NCI-H748 treated with DMSO at 0.1 percent for 48 hours (cell line): ENCODE results near the gene SLC38A10.

Experiments used
- DNase-seq: peaks from one replicate; lab custom pipeline; 2025; lab: John Stamatoyannopoulos, UW

The SLC38A10 gene

DNA sequence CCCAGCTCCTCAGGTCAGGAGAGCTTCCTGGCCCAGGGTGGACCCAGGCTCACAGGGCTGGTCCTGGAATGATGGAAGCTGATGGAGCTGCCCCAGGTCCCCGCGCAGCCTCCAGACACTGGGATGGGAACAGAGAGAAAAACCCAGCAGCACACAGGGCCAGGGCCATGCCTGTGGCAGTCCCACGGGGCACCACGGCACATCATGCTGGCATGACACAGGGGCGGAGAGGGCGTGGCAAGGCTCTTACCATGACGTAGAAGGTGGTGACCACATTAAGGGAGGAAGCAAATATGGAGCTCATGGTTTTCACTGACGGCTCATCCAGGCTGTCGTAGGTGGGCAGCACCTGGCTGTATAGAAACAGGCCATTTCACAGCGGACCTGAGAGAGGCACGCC, 18.3 kb downstream of the SLC38A10 start:
- no peak for DNase-seq

DNA sequence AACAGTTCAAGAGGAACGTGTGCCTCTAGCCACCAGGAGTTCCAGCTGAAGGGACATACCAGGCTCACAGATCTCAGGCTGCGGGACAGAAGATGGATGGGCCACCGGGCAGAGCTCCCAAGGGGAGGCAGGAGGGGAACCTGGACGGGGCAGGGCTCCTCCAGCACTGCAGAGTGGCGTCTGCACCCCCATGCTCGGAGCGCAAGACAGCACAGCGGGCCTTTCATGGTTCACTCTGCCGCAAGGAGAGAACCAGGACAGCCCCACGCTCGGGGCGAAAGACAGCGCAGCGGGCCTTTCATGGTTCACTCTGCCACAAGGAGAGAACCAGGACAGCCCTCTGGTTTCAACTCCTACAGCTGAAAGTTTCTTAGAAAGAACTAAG, 20.6 kb downstream of the SLC38A10 start:
- DNase-seq: no peak

DNA sequence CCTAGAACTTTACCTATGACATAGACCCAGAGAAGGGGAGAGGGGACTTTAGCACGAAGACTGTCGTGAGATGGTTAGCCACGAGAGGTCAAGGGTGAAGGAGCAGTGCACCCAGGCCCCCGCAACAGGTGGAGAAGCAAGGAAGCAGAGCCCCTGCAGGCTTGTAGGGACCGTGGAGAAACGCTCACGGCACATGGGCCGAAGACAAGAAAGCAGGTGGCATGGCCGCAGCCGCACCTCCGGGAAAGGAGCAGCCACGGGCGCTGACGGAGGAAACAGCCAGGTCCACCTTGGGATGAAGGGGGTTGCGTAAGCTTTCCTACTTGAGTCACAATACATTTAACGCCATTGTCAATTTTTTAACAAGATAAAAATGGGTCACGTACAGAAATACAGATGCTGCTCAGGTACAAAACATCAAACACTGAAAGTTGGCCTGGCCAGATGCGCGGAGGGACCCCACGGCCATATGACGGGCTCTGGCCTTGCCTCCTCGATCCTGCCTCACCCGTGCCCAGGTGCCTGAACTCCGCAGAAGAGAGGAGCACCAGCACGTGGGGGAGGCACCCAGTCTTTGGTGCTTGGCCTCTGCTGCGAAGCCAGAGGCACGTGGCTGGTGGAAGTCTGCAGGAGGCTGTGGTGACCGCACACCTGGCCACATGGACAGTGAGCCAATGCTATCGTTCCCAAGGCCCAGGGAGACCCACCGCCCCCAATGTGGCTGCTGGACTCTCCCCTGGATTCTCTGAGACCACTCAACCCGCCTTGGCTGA, 21.2 kb downstream of the SLC38A10 start:
- no peak for DNase-seq

DNA sequence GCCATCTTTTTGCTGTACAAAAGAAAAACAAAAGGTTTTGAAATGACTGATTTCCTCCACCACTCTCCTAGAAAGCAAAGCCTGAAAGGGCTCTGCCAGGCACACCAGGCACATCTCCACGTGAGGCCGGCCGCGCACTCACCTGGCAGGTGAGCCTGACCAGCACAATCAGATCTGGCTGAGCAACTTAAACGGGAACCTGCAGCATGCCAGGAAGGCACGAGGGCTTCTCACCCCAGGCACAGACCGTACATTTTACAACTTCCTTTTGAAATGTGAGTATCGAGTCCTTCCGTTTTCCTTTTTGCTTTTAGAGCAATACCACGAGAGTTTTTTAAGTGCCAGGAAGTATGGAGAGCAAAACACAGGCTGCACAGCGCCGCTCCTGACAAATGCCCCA, 22.5 kb downstream of the SLC38A10 start:
- no peak for DNase-seq

DNA sequence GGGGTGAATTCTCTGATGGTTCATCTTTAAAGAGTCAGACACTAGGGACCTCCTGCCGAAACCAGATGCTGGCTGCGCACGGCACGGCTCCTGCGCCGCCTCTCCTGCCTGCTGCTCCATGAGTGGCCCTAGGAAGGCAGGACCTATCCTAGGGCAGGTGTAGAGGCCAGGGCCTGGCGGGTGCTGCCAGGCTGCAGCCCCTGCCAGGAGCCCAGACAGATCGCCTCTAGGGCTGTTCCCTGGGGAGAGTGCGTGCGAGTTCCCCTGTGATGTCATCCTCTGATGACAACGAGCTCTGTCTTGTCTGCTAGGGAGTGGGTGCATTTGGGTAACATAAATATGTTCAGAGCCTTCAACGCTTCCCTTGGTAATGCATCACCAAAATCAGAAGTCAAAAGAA, 23.9 kb downstream of the SLC38A10 start:
- DNase-seq: no peak

DNA sequence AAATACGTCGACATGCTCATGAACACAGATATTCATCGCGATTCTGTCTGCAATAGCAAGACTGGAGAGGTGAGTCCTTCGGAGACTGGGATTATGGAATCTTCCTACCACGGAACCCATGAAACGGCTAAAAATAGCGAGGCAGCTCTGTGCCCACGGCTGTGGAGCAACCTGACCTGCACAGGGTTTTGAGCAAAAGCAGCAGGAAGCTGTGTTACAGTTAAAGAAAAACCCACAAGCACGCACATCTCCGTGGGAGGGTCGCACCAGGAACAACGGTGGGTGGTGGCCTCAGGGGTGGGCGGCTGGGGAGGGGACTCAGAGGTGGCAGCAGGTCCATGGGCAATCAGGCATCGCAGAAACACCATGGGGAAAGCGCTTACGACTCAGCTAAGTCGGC, 24.8 kb downstream of the SLC38A10 start:
- no peak for DNase-seq

DNA sequence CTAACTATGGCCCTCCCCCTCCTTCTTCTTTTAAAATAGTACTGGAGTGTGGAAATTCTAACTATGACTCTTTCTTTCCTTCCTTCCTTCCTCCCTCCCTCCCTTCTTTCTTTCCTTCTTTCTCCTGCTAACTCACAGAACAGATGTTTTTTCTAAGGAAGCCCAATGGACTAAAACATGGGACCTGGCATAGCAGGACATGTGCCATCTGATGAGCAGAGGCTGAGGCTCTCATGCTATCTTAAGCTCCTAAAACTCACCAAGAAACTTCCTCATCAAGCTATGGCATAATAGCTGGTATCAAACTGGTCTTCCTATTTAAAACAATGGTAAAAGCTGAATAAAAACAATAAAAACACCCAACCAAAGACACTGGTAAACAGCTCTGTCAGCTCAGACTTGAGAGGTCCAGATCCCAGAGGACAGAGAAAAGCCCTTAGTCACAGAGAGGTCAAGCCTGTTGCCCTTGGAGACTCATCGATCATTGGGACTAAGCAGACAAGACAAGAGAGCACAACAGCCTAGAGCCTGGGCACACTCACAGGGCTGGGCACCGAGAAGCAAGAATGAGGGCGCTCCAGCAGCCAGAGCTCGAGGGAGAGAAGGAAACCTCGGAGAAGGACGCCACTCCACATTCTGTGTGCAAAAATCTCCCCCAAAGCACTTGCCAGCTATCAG, 27.6 kb downstream of the SLC38A10 start:
- no peak for DNase-seq

DNA sequence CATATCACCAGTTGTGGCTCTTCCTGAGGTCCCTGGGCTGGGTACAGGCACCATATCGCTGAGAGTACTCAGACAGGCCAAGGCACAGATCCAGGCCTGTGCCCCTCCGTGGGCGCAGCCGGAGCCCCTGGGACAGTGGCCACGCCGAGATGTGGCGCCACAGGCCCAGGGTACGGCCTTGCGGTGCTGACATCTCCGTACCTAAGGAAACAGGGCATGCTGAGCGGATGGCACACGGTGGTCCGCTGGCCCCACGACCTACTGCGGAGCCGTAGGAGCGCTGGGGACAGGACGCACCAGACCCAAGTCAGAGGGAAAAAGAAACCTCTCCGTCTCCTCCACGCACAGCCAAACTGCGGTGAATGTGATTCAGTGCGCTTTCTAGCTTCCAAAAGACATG, 29.5 kb downstream of the SLC38A10 start:
- no peak for DNase-seq

DNA sequence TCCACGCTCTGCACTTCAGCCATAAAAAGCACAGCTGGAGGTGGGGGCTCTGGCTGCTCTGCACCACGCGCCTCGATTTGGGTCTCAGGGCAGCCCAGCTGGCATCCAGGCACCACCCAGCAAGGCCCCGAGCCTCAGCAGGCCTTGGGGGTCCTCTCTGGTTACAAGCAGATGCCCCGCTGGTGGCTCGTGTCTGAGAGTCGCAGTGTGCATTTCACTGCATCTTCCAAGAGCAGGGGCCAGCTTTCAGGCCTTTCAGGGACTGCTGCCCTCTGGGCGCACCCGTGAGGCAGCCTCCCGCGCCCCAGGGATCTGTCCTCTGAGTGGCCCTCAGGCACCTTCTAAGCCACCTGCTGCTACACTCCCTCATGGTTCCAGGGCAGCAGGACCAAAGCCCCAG, 30.5 kb downstream of the SLC38A10 start:
- DNase-seq: no peak

DNA sequence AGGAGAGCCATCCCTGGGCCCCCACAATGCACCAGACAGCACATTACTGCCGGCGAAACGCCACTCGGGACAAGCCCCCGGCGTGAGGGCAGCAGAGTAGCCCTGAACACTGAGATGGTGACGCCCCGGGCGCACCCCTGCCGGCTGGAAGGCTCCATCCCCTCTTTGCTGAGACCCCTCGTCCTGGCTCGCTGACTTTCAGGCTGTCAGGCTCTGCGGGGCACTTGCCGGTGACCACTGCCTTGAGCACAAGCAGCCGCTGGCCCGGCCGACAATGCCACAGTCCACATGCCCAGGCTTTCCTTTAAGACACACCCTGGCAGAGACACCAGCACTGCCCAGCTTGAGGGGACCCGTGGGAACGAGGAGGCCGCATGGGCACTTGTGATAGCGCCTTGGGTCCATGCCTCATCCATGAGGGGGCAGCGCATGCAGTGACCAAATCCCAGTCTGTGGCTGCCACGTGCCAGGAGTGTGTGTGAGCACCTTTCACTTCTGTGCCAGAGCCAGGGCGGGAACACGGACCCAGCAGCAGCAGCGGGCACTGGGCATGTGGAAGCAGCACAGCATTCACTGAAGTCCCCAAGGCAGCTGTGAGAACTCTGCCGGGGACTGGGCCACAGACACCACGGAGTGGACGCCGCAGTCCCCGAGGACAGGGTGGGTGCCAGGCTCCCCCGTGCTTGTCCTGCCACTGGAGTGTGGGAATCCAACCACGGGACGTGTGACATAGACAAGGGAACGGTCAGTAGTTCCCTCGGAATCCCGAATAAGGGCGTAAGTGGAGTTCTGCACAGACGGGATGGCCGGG, 31.5 kb downstream of the SLC38A10 start:
- DNase-seq: no peak

DNA sequence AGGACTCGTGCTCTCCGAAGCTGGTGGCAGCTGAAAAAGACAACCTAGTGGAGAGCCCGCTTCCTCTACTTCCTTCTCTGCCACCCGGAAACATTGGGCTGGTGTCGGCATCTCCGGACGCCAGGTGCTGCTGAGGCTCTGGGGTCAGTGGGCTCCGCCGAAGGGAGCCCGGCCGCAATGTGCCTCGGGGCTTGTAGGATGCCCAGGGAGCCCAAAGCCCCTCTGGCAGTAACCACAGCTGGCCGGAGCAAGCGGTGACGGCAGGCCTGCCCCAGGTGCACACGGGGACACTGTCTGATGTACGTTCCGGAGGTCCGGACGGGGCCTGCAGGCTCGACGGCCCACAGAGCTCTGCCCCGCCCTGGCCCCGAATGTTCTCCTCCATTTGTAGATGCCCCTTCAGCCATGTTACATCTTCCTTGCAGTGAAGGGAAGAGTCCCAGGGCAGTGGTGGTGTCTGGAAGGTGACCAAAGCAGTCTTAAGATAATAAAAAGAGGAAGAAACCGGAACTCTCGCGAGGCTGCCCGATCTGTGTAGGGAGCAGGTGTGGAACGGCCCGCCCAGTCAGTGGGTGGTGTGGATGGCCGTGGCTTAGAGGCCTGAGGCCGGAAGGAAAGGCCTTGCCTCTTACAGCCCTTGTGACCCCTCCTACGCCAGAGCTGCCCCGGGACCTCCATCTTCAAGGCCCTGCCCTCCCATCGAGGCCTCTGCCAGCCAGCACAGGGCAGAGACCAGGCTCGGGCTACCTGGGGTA, 33.3 kb downstream of the SLC38A10 start:
- DNase-seq: no peak

DNA sequence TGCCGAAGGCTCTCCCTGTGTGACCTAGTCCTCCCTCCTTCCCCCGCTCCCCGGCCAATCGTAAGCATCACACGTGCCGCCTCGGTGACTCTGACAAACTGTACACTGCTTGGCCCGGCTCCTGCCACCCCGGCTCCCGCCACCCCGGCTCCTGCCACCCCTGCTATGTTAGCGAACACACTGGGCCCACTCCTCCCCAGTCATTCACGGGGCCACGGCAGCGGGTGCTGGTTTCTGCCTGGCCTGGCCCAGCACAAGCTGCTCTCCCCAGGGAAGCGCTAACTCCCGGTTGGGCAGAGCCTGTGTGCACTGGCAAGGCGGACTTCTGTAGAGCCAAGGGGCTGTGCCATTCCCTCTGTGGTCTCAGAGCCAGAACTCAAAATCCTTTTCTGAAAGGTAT, 34.0 kb downstream of the SLC38A10 start:
- no peak for DNase-seq

DNA sequence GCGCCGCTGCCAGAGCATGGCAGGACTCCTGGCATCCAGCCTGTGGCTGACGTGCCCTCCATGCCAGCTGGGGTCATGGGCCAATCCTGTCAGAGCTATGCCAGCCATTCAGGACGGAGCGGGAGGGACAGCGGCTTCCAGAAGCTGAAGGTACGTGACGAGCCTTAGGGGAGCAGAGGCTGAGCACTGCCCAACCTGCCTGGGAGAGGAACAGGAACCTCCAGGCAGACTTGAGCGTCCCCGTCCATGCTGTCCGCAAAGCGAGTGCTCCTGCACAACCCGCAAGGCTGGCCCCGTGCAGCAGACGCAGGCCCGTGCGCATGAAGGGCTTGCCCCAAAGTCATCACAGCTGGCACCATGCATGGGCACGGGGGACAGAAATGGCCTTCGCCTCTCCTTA, 34.5 kb downstream of the SLC38A10 start:
- no peak for DNase-seq

DNA sequence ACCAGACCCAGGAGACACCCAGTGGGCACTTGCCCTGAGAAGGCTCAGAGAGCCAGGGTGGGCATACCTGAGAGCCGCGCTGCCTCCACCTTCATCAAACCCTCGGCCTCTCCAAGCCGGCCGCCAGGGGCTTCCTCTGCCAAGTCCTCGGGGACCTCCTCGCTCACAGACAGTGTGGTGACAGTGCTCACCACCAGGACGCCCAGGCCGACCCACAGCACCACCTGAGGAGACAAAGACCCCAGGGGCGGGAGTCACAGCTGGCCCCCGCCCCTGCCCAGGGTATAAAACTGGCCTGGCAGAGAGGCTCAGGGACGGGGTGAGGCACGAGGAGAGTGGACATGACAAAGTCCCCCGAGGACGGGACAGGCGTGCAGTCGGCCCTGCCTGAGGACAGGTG, 34.9 kb downstream of the SLC38A10 start:
- no peak for DNase-seq

DNA sequence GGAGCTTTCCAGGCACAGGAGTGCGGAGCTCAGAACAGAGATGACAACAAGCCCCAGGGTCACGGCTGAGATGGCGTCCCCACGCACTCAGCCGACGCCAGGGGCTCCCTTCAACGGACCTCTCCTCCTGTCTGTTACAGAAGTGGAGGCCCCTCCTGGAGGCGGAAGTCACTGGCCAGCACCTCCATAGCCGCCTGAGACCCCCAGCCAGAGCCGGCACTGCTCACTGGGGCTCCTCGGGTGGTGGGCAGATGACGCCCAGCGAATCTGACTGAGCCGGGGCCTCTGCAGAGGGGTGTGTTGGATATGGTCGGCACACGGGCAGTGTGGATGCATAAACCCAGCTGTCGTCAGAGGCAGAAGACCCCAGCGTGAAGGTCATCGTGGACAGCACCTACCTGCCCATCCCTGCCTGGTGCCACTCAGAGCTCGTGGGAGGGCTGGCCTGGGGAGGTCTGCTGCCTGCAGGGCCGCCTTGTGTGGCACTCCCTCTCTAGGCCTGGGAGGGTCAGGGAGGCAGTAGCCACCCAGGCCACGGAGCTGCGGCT, 36.0 kb downstream of the SLC38A10 start:
- DNase-seq: no peak

DNA sequence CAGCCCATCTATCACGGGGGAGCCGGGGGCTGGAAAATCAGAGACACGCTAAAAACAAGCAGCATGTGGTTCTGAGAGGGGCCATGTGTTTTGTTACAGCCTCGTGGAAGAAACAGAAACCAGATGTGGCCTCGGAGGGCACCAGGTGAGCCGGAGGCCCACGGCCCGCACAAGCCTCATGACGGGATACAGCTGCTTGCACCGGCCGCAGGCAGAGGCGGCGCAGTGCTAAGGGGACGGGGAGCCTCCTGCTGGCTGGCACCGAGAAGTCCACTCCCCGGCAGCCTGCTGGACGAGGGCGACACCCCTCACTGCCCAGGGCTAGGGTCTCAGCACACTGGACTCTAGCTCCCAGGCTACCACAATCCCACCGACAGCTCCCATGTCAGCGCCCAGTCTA, 36.8 kb downstream of the SLC38A10 start:
- DNase-seq: no peak

DNA sequence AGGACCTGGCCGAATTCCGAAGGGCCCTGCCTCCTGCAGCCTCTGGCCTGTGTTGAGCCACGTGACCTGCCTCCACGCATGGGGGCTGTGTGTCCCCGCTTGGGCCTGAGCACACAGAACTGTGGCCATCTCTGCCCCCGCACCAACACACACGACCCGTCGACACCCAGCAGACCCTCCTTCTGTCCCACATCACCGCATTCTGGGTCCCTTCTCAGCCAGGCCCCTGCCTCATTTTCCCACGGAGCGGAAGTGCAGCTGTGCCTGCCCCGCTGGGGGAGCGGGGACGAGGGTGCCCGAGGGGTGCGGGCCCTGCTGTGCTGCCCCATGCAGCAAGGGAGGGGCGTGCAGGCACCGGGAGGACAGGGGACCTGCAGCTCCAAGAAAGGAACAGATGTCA, 37.6 kb downstream of the SLC38A10 start:
- no peak for DNase-seq

DNA sequence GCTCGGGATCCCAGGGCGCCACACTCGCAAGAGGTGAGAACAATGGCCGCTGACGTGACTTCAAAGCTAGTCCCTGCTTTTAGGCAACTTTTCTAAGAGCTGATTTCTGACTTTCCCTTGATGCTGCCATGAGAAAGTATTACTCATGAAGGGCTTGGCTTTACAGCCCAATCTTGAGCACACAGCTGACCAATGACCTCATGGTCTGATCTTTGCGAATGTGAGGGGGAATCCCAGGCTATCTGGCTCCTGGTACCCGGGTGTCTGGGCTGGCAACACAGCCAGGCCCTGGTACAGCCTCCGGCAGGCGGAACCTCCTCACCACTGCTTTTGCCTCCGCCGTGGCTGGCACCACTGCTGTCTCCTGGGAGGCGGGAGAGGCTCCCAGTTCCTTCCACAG, 38.5 kb downstream of the SLC38A10 start:
- no peak for DNase-seq

DNA sequence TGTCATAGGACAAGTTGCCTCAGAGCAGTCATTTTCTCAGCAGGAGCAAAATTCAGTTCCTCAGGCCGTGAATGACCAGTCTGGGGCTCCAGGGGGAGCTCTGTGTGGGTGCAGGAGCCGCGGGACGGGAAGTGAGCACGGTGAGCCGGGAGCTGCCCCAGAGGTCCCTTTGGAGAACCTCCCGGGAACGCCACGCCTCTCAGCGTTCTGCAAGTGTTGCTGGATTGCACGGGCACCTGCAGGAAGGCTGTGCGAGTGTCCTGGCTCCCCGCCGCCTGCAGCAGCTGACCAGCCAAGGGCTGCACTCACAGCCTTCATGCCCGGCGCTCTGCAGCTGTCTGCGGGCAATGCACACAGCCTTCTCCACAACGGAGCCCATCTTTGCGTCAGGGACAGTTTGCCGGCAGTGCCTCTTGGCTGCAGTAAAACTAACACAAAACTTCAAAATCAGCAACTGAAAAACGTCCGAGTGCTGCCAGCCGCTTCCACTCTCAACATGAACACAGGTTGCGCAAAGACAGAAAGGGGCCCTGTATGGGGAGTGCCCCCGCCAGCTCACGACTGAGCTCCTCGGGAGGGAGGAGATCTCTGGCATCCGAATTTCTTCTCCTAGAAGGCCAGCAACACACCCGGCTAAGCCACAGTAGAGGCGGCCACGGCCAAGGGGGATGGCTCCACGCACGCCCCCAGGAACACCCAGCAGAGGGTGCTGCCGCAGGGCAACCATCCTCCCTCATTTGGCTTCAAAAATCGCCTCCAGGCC, 40.0 kb downstream of the SLC38A10 start:
- DNase-seq: peak; percentile 10

DNA sequence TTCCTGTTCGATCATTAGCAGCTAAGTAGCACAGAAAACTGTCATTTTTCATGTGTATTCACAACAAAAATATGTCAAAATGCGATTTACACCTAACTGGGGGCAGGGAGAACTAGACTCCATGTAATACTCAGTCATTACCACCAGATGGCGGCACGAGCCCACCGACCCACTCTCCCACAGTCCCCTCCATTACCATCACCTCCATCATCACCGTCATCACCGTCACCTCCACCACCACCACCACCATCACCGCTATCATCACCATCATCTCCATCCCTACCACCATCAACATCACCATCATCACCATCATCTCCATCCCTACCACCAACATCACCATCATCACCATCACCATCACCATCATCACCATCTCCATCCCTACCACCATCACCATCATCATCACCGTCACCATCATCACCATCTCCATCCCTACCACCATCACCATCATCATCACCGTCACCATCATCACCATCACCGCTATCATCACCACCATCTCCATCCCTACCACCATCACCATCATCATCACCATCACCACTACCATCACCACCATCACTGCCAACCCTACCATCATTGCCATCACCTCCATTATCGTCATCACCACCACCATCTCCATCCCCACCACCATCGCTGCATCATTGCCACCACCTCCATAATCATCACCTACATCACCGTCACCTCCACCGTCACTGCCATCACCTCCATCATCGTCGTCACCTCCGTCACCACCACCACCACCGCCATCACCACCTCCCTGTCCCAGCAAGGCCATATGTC, 41.6 kb downstream of the SLC38A10 start:
- peak; percentile 8 for DNase-seq

DNA sequence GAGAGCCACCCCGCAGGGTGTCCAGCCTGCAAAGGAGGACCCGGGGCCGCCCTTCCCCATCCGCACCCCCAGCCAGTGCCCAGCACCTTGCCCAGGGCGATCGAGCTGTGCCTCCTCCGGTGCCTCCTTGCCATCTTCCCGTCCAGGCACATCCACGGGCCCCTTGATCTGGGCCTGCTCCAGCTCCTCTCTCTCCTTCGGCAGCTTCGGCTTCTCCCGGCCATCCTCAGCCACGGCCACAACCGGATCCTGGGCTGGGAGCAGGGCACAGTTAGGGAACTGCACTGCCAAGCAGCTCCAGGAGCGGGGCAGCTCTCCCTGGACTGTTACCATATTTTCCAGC, 42.1 kb downstream of the SLC38A10 start:
- no peak for DNase-seq
